ENCODE measurements around the gene NUCKS1.

Gene NUCKS1

DNA sequence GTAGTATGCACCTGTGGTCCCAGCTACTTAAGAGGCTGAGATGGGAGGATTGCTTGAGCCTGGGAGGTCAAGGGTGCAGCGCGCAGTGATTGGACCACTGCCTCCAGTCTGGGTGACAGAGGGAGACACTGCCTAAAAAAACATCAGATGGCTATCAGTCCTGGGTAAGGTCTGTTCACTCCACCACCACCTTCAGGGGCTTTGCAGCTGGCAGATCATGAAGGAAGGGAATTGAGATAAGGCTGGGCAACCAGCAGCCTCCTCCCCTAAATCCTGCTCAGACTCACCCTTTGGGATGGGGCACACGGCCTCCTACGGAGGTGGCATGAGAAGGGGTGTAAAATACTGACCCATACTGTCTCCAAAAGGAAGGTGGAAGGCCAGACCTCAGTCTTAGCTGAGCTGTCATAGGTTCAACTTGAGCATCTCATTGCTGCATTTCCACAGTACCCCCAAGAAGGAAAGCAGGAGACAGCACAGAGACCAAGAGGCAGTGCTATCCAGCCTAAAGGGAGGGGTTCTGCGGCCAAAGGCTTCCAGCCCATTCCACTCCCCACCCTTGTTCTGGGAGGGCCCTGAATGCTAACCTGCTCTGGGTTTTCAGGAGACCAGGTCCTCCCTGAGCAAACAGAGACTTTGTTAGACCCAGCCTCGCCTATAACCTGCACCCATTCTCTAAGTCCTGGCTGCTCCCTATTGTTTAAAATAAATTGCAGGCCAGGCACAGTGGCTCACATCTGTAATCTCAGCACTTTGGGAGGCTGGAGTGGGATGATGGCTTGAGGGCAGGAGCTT is 83.4 kb downstream of the NUCKS1 start:
- no peak for DNase-seq

DNA sequence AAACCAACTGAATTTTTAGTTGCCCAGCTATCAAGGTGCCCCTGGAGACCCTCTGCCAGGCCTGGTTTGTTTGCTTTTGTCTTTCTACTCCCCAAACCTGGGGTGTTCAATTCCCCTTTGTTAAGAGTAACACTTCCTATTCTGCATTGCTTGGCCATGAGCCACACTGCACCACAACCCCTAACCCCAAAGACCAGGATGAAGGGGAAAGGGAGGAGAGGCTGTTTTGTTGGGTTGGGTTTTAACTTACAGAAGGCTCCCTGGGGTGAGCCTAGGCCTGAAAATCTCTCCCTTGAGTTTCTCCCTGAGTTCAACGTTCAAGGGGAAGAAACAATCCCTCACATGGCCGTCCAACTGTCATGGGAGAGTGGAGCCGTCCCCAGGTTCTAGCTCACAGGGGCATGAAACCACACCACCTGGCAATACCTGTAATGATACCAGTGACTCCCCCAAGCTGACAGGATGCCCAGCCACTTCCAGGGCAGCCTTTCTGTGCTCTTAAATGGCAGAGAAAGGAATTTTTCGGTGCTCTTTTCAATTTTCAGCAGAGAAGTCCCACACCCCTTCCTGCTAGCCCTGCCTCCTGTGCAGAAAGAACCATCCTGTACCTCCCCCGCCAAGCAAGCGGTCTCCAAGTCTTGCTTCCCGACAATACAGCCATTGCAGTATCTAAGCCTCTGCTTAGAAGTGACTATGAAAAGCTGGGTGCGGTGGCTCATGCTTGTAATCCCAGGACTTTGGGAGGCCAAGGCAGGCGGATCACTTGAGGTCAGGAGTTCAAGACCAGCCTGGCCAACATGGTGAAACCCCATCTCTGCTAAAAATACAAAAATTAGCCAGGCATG is 84.6 kb downstream of the NUCKS1 start:
- DNase-seq = peak; percentile 57

DNA sequence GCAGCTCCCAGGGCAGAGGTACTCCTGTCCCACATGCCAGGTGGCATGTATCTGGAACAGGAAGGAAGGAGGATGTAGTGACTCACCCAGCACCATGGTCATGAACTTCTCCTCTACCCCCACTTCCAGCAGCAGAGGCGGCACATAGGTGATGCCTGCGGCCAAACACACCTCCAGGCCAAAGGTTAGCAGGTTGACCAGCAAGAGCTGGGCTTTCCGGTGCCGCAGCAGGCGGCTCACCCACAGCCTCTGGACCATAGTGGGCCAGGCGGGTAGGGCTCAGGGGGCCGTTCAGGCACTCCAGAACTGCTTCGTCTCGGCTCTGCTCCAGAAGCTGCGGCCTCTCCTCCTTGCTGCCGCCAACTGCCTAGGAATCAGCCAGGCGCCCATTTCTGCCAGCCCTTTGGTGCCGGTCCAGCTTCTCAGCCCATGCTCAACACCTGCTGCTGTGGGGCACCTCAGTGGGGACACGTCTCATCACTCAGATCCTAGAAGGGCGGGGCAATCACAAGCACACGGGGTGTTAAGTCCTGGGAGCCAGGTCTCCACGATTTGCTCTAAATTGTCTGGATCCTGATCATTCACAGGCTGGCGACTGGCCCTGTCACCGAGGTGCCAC is 85.5 kb downstream of the NUCKS1 start:
- DNase-seq = peak; percentile 94

DNA sequence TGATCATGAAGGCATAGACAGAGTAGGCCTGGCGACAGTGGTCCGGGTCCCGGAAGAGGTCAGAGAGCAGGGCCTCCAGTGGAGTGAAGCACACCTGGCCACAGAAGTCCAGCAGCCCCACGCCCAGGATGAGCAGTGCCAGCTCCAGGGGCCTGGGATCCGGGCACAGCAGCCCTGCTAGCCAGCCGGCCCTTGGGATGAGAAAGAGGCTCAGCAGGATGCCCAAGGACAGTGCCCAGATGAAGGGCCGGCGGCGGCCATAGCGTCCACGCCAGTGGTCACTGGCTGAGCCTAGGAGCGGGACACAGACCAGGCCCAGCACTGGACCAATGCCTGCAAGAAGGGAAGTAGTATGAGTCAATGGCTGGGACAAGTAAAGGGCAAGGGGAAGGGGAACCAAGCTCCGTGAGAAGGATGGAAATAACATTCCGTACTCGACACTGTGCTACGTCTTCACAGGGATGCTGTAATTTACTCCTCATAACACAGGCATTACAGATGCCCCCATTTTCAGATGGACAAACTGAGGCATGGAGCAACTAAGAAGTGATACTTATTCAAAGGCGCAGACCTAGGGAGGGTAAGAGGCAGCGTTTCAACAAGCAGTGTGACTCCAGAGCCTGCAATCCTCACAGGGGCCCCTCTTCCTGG is 86.6 kb downstream of the NUCKS1 start:
- DNase-seq = no peak

Measured in DMS53 (cell line).